H1 (cell line): Measurements from ENCODE around the gene MMP20. TPM values are rescaled to one million over a fixed set of nuclear protein-coding genes. Genes with fewer than 3 reads are reported as not detected.

Experiments
- ZNF274 ChIP-seq: IDR thresholded peaks from 2 replicates; pipeline ENCODE4 v1.7.0; 2012; ENCODE audit warnings: low read length, borderline replicate concordance; ENCODE audit errors: extremely low read depth
- polyA plus RNA-seq, 7 experiments: library from polyadenylated mRNA; depleted of rRNA in 3 of 7; stranded (reverse) in 5 of 7; unstranded in 2 of 7; fragments of >200 nt in 5 of 7; fragments of 200-250 nt in 2 of 7; gene quantifications; 1 replicate in 5 of 7; 2 replicates in 1 of 7; 4 replicates in 1 of 7; pipeline versions ENCODE4 v1.2.1 to v1.2.3, GENCODE V29; 2011 to 2013; ENCODE audit warnings: missing spikeins in 2 of 7, mixed read lengths in 2 of 7
- total RNA-seq: library from RNA; stranded (reverse); fragmentation: NEBNext Ultra II Directional; extraction: Animal tissue kit (Norgen Biotek cat#: 25700); gene quantifications from 2 replicates; pipeline ENCODE4 v1.2.1, GENCODE V29; 2021
- TF ChIP-seq, protein P1 (sequence below), 3 experiments: IDR thresholded peaks; 1 replicate in 2 of 3; 2 replicates in 1 of 3; pipeline versions ENCODE4 v1.5.1 to v1.6.1; 2011; ENCODE audit warnings: low read length in 3 of 3, mild to moderate bottlenecking in 3 of 3, inconsistent platforms in 2 of 3, low read depth in 1 of 3, moderate library complexity in 1 of 3; ENCODE audit not compliant: insufficient read depth in 1 of 3; ENCODE audit errors: control extremely low read depth in 1 of 3

The MMP20 gene
- total and polyA plus RNA-seq, 2 of the 8 experiments (the other 6 are each of a cell fraction or from before 2014, with no cell fraction given) = not detected

DNA sequence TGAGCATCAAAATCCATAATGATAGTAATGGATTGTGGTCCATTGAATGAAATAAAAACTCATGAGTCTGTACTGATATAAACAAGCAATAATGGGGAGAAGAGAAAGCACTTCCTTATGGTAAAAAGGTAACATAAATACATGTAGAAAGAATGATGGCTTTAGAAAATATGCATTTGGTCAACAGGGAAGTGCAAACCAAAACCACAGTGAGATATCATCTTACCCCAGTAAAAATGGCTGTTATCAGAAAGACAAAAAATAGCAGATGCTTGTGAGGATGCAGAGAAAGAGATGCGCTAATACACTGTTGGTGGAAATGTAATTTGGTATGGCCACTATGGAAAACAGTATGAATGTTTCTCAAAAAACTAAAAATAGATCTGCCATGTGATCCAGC, 6.9 kb upstream of the MMP20 start (continued):
- TF ChIP-seq, protein P1, sequence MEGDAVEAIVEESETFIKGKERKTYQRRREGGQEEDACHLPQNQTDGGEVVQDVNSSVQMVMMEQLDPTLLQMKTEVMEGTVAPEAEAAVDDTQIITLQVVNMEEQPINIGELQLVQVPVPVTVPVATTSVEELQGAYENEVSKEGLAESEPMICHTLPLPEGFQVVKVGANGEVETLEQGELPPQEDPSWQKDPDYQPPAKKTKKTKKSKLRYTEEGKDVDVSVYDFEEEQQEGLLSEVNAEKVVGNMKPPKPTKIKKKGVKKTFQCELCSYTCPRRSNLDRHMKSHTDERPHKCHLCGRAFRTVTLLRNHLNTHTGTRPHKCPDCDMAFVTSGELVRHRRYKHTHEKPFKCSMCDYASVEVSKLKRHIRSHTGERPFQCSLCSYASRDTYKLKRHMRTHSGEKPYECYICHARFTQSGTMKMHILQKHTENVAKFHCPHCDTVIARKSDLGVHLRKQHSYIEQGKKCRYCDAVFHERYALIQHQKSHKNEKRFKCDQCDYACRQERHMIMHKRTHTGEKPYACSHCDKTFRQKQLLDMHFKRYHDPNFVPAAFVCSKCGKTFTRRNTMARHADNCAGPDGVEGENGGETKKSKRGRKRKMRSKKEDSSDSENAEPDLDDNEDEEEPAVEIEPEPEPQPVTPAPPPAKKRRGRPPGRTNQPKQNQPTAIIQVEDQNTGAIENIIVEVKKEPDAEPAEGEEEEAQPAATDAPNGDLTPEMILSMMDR (IDR thresholded peaks at IDR 0.05; ENCODE audit: control extremely low read depth in 1 of 3, insufficient read depth in 1 of 3, low read depth in 1 of 3, low read length in 3 of 3) = no peak
- TF ChIP-seq ZNF274 = no peak
